GM12878 (cell line): ENCODE data around the gene BRD9.

Experiments used
- CREM ChIP-seq: IDR thresholded peaks from 2 replicates; pipeline ENCODE4 v1.6.1; 2014; ENCODE audit warnings: antibody characterized with exemption, low read depth
- EP300 ChIP-seq, 2 experiments: fragments of 150-350 bp in 1 of 2; IDR thresholded peaks; 2 replicates each; pipeline ENCODE4 v1.6.1; 2011 to 2012; ENCODE audit warnings: low read depth in 2 of 2, low read length in 2 of 2, borderline replicate concordance in 1 of 2, improper control_type of control experiment in 1 of 2, inconsistent platforms in 1 of 2; ENCODE audit not compliant: control insufficient read depth in 1 of 2
- NFYB ChIP-seq: IDR thresholded peaks from 2 replicates; pipeline ENCODE4 v1.6.1; 2011; ENCODE audit warnings: low read depth, mild to moderate bottlenecking, low read length, improper control_type of control experiment, moderate library complexity; ENCODE audit not compliant: insufficient read depth
- POLR2A ChIP-seq: IDR thresholded peaks from 2 replicates; pipeline ENCODE4 v1.6.1; 2011; ENCODE audit warnings: low read depth, mild to moderate bottlenecking, low read length
- RAD21 ChIP-seq: IDR thresholded peaks from 2 replicates; pipeline ENCODE4 v1.6.1; 2011; ENCODE audit warnings: mild to moderate bottlenecking, low read depth, low read length, moderate library complexity; ENCODE audit not compliant: insufficient read depth
- RCOR1 ChIP-seq: conservative IDR thresholded peaks from 2 replicates; pipeline ENCODE4 v1.6.1; 2012; ENCODE audit warnings: low read depth, low read length, improper control_type of control experiment
- TF ChIP-seq, protein P1 (sequence below): IDR thresholded peaks from 2 replicates; pipeline ENCODE4 v1.6.1; 2012; ENCODE audit warnings: mild to moderate bottlenecking, low read depth, low read length
- TF ChIP-seq, protein P2 (sequence below), 3 experiments: IDR thresholded peaks in 2 of 3; conservative IDR thresholded peaks in 1 of 3; 2 replicates each; pipeline ENCODE4 v1.5.1; 2011; ENCODE audit warnings: low read depth in 3 of 3, low read length in 3 of 3, mild to moderate bottlenecking in 3 of 3, control low read depth in 2 of 3, moderate library complexity in 2 of 3, inconsistent platforms in 1 of 3, mixed read lengths in 1 of 3; ENCODE audit not compliant: control insufficient read depth in 2 of 3, insufficient read depth in 1 of 3; ENCODE audit errors: extremely low read depth in 1 of 3
- TF ChIP-seq, protein P3 (sequence below): fragments of 450-650 bp; formaldehyde crosslinking; IDR thresholded peaks from 2 replicates; pipeline ENCODE4 v1.4.0; 2020; ENCODE audit warnings: mild to moderate bottlenecking, moderate library complexity

DNA sequence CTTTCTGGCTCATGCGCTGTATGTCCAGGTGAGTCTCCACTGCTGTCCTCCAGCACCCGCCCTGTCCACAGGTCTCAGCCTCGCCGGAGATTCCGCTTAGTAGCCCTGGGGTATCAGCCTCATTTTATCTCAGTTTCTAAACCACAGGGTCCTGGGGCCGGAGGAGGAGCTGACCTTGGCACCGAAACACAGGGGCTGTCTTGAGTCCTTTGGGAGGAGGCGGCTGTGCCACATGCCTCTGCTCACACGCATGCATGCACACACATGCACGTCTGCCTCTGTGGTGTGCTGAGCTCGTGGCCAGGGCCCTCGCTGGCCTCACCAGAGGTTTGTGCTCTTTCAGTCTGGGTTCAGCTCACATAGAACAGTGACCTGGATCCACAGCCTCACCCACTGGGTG is 23.3 kb upstream of the BRD9 start:
- TF ChIP-seq, protein P1, sequence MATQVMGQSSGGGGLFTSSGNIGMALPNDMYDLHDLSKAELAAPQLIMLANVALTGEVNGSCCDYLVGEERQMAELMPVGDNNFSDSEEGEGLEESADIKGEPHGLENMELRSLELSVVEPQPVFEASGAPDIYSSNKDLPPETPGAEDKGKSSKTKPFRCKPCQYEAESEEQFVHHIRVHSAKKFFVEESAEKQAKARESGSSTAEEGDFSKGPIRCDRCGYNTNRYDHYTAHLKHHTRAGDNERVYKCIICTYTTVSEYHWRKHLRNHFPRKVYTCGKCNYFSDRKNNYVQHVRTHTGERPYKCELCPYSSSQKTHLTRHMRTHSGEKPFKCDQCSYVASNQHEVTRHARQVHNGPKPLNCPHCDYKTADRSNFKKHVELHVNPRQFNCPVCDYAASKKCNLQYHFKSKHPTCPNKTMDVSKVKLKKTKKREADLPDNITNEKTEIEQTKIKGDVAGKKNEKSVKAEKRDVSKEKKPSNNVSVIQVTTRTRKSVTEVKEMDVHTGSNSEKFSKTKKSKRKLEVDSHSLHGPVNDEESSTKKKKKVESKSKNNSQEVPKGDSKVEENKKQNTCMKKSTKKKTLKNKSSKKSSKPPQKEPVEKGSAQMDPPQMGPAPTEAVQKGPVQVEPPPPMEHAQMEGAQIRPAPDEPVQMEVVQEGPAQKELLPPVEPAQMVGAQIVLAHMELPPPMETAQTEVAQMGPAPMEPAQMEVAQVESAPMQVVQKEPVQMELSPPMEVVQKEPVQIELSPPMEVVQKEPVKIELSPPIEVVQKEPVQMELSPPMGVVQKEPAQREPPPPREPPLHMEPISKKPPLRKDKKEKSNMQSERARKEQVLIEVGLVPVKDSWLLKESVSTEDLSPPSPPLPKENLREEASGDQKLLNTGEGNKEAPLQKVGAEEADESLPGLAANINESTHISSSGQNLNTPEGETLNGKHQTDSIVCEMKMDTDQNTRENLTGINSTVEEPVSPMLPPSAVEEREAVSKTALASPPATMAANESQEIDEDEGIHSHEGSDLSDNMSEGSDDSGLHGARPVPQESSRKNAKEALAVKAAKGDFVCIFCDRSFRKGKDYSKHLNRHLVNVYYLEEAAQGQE = no peak
- TF ChIP-seq EP300 (IDR thresholded peaks at IDR 0.05; ENCODE audit: borderline replicate concordance in 1 of 2, control insufficient read depth in 1 of 2, low read depth in 2 of 2, low read length in 2 of 2) = no peak
- TF ChIP-seq POLR2A = no peak
- TF ChIP-seq, protein P2, sequence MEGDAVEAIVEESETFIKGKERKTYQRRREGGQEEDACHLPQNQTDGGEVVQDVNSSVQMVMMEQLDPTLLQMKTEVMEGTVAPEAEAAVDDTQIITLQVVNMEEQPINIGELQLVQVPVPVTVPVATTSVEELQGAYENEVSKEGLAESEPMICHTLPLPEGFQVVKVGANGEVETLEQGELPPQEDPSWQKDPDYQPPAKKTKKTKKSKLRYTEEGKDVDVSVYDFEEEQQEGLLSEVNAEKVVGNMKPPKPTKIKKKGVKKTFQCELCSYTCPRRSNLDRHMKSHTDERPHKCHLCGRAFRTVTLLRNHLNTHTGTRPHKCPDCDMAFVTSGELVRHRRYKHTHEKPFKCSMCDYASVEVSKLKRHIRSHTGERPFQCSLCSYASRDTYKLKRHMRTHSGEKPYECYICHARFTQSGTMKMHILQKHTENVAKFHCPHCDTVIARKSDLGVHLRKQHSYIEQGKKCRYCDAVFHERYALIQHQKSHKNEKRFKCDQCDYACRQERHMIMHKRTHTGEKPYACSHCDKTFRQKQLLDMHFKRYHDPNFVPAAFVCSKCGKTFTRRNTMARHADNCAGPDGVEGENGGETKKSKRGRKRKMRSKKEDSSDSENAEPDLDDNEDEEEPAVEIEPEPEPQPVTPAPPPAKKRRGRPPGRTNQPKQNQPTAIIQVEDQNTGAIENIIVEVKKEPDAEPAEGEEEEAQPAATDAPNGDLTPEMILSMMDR (IDR thresholded peaks at IDR 0.05 in 2 of 3, conservative IDR thresholded peaks at IDR 0.05 in 1 of 3; ENCODE audit: control insufficient read depth in 2 of 3, extremely low read depth in 1 of 3, insufficient read depth in 1 of 3, low read depth in 3 of 3, low read length in 3 of 3) = no peak
- no peak for TF ChIP-seq CREM
- no peak for TF ChIP-seq RAD21
- TF ChIP-seq, protein P3, sequence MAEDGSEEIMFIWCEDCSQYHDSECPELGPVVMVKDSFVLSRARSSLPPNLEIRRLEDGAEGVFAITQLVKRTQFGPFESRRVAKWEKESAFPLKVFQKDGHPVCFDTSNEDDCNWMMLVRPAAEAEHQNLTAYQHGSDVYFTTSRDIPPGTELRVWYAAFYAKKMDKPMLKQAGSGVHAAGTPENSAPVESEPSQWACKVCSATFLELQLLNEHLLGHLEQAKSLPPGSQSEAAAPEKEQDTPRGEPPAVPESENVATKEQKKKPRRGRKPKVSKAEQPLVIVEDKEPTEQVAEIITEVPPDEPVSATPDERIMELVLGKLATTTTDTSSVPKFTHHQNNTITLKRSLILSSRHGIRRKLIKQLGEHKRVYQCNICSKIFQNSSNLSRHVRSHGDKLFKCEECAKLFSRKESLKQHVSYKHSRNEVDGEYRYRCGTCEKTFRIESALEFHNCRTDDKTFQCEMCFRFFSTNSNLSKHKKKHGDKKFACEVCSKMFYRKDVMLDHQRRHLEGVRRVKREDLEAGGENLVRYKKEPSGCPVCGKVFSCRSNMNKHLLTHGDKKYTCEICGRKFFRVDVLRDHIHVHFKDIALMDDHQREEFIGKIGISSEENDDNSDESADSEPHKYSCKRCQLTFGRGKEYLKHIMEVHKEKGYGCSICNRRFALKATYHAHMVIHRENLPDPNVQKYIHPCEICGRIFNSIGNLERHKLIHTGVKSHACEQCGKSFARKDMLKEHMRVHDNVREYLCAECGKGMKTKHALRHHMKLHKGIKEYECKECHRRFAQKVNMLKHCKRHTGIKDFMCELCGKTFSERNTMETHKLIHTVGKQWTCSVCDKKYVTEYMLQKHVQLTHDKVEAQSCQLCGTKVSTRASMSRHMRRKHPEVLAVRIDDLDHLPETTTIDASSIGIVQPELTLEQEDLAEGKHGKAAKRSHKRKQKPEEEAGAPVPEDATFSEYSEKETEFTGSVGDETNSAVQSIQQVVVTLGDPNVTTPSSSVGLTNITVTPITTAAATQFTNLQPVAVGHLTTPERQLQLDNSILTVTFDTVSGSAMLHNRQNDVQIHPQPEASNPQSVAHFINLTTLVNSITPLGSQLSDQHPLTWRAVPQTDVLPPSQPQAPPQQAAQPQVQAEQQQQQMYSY (CRISPR knock-in tag) = no peak
- no peak for TF ChIP-seq RCOR1
- TF ChIP-seq NFYB = no peak
